ENCODE results near the gene SATB1. TPM values are rescaled to one million over a fixed set of nuclear protein-coding genes. Genes with fewer than 3 reads are reported as not detected.

Gene SATB1
- total RNA-seq, 1 experiment from 2014 or later, result 2.7 TPM

DNA sequence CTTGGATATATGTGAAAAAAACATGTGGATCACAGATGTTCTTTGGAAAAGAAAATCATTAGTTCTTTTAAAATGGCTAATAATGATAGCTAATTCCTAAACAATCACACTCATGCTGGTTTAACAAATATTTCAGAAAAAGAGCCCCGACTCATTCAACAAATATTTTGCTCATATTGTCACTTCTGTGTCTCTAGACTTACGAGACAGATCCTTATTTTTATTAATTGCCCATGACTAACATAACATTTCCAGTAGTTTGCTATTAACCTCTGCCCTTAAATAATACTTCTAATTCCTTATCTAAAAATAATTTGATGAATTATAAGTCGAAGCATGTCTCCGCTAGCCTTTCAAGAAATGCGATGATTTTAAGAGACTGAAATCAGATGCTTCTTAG is 70.4 kb downstream of the SATB1 start:
- no peak overlapping the region for H3K4me3 ChIP-seq (replicated peaks in 1 of 2; ENCODE audit: low read depth in 1 of 2, low read length in 2 of 2)
- no peaks in the 10 kb centered on the region for H3K36me3 ChIP-seq (ENCODE audit: control insufficient read depth in 1 of 2, insufficient read depth in 2 of 2, low read length in 2 of 2)
- no peaks in the 10 kb centered on the region for H3K4me1 ChIP-seq (ENCODE audit: control insufficient read depth in 1 of 2, insufficient read depth in 2 of 2, low read length in 2 of 2)
- ATAC-seq (no peak), DNase-seq (ENCODE audit: low read depth, low spot score) (no peak)
- CTCF ChIA-PET, result no interaction called here
- no peaks in the 10 kb centered on the region for H4K20me1 ChIP-seq (ENCODE audit: insufficient read depth)
- no peaks in the 10 kb centered on the region for H3K9me2 ChIP-seq (ENCODE audit: insufficient read depth)
- TF ChIP-seq POLR2AphosphoS5 (IDR thresholded peaks at IDR 0.05; ENCODE audit: low read depth, low read length) (no peak), FOSL1 (IDR thresholded peaks at IDR 0.05; ENCODE audit: low read depth) (no peak), ELF1 (IDR thresholded peaks at IDR 0.05; ENCODE audit: borderline replicate concordance, low read depth) (no peak), ZFX (IDR thresholded peaks at IDR 0.05) (no peak), SIN3A (IDR thresholded peaks at IDR 0.05; ENCODE audit: low read depth) (no peak), EGR1 (IDR thresholded peaks at IDR 0.05; ENCODE audit: low read depth) (no peak), YY1 (IDR thresholded peaks at IDR 0.05; ENCODE audit: extremely low read depth, insufficient replicate concordance, low read depth, low read length) (no peak), CBX3 (IDR thresholded peaks at IDR 0.05; ENCODE audit: low read depth) (no peak), TCF7L2 (IDR thresholded peaks at IDR 0.05; ENCODE audit: borderline replicate concordance, extremely low read depth, insufficient read depth, insufficient read length) (no peak), POLR2A (IDR thresholded peaks at IDR 0.05; ENCODE audit: borderline replicate concordance, extremely low read depth, insufficient read depth, insufficient read length) (no peak), EZH2 (IDR thresholded peaks at IDR 0.05) (no peak), EZH2phosphoT487 (IDR thresholded peaks at IDR 0.05; ENCODE audit: borderline replicate concordance) (no peak), SRF (IDR thresholded peaks at IDR 0.05; ENCODE audit: low read depth) (no peak), ZNF274 (IDR thresholded peaks at IDR 0.05; ENCODE audit: low read depth, low read length) (no peak)
- TF ChIP-seq, protein P1, sequence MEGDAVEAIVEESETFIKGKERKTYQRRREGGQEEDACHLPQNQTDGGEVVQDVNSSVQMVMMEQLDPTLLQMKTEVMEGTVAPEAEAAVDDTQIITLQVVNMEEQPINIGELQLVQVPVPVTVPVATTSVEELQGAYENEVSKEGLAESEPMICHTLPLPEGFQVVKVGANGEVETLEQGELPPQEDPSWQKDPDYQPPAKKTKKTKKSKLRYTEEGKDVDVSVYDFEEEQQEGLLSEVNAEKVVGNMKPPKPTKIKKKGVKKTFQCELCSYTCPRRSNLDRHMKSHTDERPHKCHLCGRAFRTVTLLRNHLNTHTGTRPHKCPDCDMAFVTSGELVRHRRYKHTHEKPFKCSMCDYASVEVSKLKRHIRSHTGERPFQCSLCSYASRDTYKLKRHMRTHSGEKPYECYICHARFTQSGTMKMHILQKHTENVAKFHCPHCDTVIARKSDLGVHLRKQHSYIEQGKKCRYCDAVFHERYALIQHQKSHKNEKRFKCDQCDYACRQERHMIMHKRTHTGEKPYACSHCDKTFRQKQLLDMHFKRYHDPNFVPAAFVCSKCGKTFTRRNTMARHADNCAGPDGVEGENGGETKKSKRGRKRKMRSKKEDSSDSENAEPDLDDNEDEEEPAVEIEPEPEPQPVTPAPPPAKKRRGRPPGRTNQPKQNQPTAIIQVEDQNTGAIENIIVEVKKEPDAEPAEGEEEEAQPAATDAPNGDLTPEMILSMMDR (IDR thresholded peaks at IDR 0.05 in 2 of 3, conservative IDR thresholded peaks at IDR 0.05 in 1 of 3; ENCODE audit: borderline replicate concordance in 1 of 3, insufficient read depth in 1 of 3, low read depth in 2 of 3, low read length in 2 of 3), result no peak
- TF ChIP-seq, protein P2, sequence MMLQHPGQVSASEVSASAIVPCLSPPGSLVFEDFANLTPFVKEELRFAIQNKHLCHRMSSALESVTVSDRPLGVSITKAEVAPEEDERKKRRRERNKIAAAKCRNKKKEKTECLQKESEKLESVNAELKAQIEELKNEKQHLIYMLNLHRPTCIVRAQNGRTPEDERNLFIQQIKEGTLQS (IDR thresholded peaks at IDR 0.05), result no peak
- TF ChIP-seq, protein P3, sequence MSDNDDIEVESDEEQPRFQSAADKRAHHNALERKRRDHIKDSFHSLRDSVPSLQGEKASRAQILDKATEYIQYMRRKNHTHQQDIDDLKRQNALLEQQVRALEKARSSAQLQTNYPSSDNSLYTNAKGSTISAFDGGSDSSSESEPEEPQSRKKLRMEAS (IDR thresholded peaks at IDR 0.05), result no peak
- TF ChIP-seq, protein P4, sequence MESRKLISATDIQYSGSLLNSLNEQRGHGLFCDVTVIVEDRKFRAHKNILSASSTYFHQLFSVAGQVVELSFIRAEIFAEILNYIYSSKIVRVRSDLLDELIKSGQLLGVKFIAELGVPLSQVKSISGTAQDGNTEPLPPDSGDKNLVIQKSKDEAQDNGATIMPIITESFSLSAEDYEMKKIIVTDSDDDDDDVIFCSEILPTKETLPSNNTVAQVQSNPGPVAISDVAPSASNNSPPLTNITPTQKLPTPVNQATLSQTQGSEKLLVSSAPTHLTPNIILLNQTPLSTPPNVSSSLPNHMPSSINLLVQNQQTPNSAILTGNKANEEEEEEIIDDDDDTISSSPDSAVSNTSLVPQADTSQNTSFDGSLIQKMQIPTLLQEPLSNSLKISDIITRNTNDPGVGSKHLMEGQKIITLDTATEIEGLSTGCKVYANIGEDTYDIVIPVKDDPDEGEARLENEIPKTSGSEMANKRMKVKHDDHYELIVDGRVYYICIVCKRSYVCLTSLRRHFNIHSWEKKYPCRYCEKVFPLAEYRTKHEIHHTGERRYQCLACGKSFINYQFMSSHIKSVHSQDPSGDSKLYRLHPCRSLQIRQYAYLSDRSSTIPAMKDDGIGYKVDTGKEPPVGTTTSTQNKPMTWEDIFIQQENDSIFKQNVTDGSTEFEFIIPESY (IDR thresholded peaks at IDR 0.05; ENCODE audit: extremely low read depth, insufficient replicate concordance, low read length), result no peak
- intact Hi-C loops (cut with micrococcal nuclease), result no loop called here
- no TSS peak for BruUV-seq (replicated peaks)
- H3K9ac ChIP-seq (ENCODE audit: low read length), result no peak overlapping the region
- RAD21 ChIA-PET (ENCODE audit: low non-redundant PET in 1 of 2, low total read pairs in 2 of 2, uncharacterized antibody in 2 of 2, unreplicated experiment in 2 of 2), result no interaction called here
- no peaks in the 10 kb centered on the region for H3K9me3 ChIP-seq (ENCODE audit: control insufficient read depth in 1 of 2, insufficient read depth in 1 of 2, low read depth in 1 of 2, low read length in 2 of 2)
- POLR2A ChIA-PET, result interaction anchor here (0.8 kb wide), 1 partner anchor 460 kb away, joined by 3 read pairs; no protein-coding TSS in a partner anchor
- H3K79me2 ChIP-seq (ENCODE audit: insufficient read depth, low read length), result no peaks in the 10 kb centered on the region
- no peak overlapping the region for H2AFZ ChIP-seq (ENCODE audit: low read depth, low read length, poor library complexity, severe bottlenecking)
- H3K4me2 ChIP-seq (ENCODE audit: low read length), result no peak overlapping the region
- no peak overlapping the region for H3K27ac ChIP-seq (ENCODE audit: low read depth, low read length)
- H3K27me3 ChIP-seq (ENCODE audit: insufficient read depth, low read length), result no peaks in the 10 kb centered on the region
